GM18858 (cell line): ENCODE data around the gene LTB.
"Not testable (repeated sequence)": the region's sequence is repeated elsewhere in the genome, so short reads cannot be mapped to it uniquely, and the experiment has no call there.

Experiments
- ATAC-seq: cut with Tn5 transposase; IDR thresholded peaks from one replicate; pipeline ENCODE4 v1.9.1; 2021; ENCODE audit not compliant: unreplicated experiment

LTB gene

GRCh38 chr6:31556307-31556706 lies 25.9 kb downstream of the LTB start:
- no peak for ATAC-seq

DNA sequence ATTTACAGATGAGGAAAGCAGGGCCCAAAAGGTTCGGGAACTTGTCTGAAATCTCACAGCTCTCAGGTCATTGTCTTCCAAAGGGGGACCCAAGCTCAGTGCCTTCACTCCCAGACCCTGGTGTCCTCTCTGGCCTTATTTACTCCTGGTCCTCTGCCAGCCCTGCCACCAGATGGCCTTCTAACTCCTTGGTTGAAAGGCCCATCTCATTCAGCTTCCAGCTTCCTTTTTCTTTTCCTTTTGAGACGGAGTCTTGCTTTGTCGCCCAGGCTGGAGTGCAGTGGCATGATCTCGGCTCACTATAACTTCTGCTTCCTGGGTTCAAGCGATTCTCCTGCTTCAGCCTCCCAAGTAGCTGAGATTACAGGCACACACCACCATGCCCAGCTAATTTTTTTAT lies 30.9 kb downstream of the LTB start:
- not testable (repeated sequence) for ATAC-seq

DNA sequence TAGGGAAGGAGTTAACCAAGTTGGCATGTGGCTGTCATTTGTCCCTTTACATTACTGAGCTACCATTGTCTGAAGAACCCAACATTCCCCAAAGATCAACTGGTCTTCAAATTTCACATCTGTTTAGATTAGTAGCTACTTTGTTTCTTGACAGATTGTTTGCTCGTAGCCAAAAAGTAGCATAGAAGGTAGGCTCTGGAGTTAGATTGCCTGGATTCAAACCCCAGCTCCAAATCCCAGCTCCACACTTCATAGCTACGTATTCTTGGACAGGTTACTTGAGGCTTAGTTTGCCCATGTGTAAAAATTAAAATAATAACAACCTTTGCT lies 33.7 kb downstream of the LTB start:
- ATAC-seq = no peak

GRCh38 chr6:31547727-31548543 lies 34.3 kb downstream of the LTB start:
- no peak for ATAC-seq

DNA sequence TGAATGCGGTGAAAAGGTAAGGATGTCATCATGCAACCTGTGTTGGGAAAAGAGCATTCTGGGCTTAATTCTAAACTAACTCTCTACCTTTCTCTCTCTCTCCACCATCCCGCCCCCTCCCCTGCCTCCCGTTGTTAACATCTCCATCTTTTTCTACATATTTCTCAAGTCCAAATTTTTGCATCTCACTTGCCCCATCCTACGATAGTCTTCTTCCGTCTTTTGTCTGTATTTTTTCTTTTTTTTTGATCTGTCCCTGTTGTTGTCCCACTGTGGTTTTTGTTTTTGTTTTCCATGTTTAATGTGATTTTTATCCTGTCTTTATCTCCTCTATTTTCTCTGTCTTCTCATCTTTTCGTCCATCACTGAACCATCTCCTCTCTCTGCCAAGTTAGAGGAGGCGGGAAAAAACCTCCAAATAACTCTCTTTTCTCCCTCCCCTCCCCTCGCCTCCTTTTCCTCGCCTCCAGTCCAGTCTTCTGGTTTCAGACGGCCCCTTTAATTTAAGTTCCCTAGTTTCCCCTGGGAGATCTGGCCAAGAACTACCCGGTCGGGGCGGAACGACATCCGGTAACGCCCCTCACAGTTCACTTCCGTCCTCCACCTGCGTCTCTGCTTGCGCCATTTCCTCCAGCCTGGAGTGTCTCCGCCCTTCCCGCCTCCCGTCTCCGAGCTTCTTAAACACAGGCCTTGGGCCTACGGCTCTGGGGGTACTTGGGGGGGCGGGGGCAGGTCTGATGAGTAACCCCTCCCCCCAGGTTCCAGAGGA lies 35.1 kb downstream of the LTB start, which contains the start of gene NFKBIL1:
Gene NFKBIL1 (plus strand): TSS at position 651 of the 769 bp plus-strand sequence. CDS start 87 bp downstream, at position 738.
- ATAC-seq = no peak

DNA sequence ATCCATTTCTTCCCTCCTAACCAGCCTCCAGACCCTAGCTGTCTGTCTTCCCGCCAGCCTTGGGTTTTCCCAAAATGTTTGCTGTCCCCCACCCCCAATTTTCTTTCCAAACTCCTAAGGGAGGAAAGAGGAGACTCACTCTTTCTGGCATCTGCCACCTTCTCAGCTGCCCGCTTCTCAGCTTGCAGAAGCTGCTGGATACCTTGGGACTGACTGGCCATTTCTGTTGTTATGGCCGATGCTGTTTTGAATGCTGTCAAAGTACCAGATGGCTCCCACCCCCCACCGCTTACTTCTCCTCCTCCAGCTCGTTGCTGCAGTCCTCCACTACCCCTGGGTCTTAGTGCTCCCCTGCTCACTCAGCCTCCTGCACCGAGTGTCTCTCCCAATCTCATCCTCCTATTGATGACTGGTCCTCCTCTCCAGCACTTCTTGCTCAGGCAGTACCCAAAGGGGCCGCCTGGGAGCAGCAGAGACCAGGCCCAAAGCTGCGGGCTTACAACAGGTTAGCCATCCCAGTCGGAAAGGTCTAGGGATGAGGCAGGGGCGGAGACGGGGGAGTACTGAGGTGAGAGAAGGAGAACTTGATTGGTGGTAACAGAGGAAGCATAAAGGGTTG lies 35.8 kb downstream of the LTB start, which contains the start of gene ATP6V1G2:
Gene ATP6V1G2 (minus strand): TSS at position 270 of the 619 bp plus-strand sequence. CDS start 49 bp downstream, at position 221.
- peak; percentile 39 for ATAC-seq

DNA sequence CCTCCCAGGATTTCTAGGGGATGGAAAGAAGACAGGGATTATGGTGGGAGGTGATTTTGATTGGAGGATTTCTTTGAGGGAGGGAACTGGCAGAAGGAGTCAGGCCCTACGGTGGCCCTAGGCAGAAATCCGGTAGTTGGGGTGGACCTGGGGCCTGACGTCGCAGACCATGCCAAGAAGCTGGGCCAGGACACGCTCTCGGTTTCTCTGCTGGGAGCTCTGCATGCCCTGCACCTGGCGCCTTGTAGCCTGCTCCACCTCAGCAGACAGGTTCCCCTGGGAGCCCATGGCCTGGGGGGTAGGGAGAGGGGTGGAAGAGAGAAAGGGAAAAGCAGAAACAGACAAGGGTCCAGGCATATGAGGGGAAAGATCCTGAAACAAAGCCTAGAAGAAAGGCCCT lies 36.9 kb downstream of the LTB start:
- ATAC-seq = no peak

DNA sequence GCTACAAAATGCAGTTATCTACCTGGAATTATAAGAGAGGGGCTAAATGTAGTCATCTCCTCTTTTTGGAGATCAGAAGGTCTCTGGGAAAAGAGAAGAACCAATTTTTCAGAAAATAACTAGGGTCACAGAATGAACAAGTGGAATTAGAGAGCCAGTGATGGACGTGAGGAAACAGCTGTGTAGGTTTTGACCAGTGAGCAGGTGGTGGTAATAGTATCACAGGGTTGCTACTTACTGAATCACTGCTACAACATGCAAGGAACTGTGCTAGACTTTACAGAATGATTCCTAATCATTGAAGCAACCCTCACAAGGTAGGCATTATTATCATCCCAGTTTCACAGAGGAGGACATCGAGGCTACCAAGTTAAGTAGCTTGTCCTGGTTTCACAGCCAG lies 37.5 kb downstream of the LTB start:
- no peak for ATAC-seq

- no peak for ATAC-seq
Observed at GRCh38 chr6:31543639-31544038, 38.6 kb downstream of the LTB start.

DNA sequence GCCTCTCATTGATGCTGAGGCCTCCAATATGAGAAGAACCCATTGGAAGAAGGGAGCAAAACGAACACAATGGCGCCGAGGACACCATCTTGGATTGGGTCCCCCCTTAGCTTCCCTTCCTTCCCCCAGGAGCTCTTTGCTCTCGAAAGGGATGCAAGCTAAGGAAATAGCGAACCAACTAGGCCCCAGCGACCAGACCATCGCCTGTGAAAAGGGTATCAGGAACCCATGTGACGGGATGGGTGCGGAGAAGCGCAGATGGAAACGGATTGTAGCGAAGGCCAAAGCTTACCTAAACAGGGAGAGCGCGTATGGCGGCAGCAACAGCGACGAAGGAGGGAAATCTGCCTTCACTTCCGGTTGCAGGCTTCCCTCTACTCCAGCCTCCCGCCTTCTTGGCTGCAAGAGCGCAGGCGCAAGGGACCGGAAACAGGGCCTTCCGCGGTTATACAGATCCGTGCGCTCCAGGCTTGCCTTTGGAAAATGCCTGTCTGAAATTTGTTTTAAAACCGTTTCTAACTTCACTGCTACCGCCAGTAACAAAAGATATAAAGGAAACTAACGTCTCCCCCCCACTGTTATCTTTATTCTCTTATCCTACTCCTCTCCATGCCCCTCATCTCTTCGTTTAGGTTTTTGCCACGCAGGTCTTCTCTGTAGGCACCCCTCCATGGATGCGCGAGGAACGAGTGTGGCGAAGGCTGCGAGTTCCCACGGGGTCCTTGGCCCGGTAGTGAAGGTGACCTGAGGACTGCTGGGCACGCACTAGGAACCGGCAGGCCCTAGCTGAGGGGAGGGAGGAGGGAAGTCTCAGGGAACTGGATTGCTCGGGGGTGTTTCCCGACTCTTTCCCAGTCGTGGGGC lies 40.3 kb downstream of the LTB start, which contains the start of gene DDX39B:
Gene DDX39B (minus strand): TSS at position 346 of the 864 bp plus-strand sequence. CDS start 1,471 bp downstream, outside the sequence.
- no peak for ATAC-seq

- no peak for ATAC-seq
Observed at GRCh38 chr6:31541059-31541657, 41.1 kb downstream of the LTB start.

DNA sequence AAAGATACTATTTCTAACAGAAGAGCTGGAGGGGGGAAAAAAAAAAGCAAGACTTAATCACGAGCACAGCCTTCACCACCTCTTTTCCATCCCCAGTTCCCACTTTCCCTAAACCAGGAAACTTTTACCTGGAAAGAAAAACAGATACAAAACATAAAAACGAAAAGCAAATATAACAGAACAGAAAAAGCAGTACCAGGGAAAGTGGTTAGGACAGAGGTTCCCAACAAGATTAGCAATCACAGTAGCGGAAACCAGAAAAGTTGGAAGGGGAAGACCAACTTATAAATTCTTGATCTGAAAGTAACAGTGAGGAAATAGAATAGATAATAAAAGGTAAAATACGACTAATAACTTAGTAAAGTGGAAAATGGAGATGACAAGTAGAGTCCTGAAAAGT lies 41.6 kb downstream of the LTB start:
- no peak for ATAC-seq

DNA sequence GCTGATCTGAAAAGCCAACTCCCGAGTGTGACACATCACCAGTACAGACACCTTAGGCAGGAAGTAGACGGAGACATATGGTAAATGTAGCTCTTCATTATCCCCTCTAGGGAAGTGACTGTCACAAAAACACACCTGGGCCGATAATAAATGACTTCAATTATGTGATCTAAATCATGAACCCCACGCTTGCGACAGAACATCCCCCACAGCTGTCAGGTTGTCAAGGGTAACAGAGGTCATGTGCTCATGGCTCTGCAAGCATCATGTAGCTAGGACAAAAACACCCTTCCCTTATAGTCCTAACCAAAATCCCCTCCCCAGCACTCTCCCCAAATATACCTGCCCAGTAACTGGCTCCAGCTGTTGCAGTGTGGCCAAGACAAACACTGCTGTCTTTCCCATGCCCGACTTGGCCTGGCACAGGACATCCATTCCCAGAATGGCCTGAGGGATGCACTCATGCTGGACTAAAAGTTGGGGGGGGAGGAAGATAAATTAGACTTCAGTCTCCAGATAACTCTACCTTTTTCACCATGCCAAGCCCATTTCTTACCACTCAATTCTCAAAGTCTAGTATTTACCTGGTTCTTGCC lies 43.3 kb downstream of the LTB start:
- no peak for ATAC-seq

- ATAC-seq = no peak
Observed at GRCh38 chr6:31535538-31536324, 46.5 kb downstream of the LTB start.

DNA sequence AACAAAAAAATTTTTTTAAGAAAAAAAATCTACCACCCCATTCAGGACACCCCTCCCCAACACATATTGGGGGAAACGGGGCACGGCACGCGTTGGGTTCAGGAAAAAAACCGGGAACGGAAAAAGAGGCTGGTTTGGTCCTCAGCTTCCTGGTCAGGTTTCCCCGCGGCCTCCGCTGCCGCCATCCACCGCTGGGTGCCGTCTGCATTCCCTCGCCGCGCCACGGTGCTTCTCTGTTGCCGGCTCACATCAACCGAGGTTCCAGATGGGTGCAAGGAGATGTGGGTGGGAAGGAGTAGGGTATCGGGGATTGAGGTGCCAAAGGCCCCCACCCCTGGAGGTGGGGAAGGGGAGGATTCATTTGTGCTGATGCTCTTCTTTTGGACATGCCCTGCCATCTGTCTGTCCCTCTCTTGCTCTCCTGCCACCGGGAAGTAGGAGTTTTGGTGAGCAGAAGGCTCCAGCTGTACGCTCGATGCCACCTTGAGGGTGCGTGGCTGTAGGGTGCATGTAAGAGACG lies 47.6 kb downstream of the LTB start:
- ATAC-seq = no peak

DNA sequence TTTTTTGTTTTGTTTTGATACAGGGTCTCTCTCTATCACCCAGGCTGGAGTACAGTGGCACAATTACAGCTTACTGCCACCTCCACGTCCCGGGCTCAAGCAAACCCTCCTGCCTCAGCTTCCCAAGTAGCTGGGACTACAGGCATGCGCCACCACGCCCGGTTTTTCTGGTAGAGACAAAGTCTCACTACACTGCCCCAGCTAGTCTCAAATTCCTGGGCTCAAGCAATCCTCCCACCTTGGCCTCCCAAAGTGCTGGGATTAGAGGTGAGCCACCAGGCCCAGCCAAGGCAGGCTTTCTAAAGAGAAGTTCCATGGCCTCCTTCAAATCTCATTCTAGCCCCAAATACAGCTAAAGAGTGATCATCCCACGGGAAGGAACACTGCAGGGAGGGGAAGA lies 48.2 kb downstream of the LTB start:
- no peak for ATAC-seq

DNA sequence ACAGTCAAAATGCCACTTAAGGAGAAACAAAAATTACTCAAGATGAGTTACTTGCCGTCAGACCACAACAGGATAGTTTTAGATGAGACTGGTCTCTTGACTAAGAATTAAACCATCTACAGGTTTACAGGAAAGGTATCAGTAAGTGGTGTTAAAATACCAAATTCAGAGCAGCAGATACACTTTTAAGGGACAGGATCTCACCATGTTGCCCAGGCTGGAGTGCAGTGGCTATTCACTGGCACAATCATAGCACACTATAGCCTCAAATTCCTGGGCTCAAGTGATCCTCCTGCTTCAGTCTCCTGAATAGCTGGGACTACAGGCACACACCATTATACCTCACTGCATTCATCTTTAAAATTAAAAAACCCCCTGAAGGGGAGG lies 48.8 kb downstream of the LTB start:
- ATAC-seq = no peak

- ATAC-seq = no peak
Observed at GRCh38 chr6:31532644-31533454, 49.4 kb downstream of the LTB start.
